ENCODE data around the gene DMKN. TPM values are rescaled to one million over a fixed set of nuclear protein-coding genes. Genes with fewer than 3 reads are reported as not detected.

Gene DMKN
- total and polyA plus RNA-seq, 2 donors (not counting 3 experiments of a cell fraction or from before 2014, with no cell fraction given): not detected

GRCh38 chr19:35502751-35503150 is 10.7 kb downstream of the DMKN start:
- no peak for TF ChIP-seq POLR2AphosphoS5 (IDR thresholded peaks at IDR 0.05; ENCODE audit: insufficient read depth, low read depth, low read length)
- TF ChIP-seq FOS (IDR thresholded peaks at IDR 0.05; ENCODE audit: borderline replicate concordance, insufficient read depth, low read length): no peak
- TF ChIP-seq CTCF (IDR thresholded peaks at IDR 0.05; ENCODE audit: extremely low read depth in 1 of 2, insufficient read depth in 1 of 2, low read depth in 1 of 2, low read length in 2 of 2): no peak
- TF ChIP-seq JUN (IDR thresholded peaks at IDR 0.05; ENCODE audit: borderline replicate concordance, insufficient read depth, insufficient read length, low read depth): no peak
- Histone ChIP-seq H2AFZ (ENCODE audit: low read depth, low read length) (no peak overlapping the region), H3K4me3 (replicated peaks in 1 of 3; ENCODE audit: insufficient read depth in 1 of 3, low read depth in 1 of 3, low read length in 3 of 3) (no peak overlapping the region), H3K4me1 (ENCODE audit: control insufficient read depth, extremely low read depth, insufficient read depth, low read length) (no peaks in the 10 kb centered on the region), H3K9me3 (replicated peaks; ENCODE audit: control insufficient read depth, insufficient read depth, low read length) (no peaks in the 10 kb centered on the region), H3K4me2 (ENCODE audit: insufficient read depth, low read length) (no peak overlapping the region), H3K9ac (replicated peaks; ENCODE audit: extremely low read depth, insufficient read depth, low read length) (no peak overlapping the region), H4K20me1 (replicated peaks; ENCODE audit: control insufficient read depth, extremely low read depth, insufficient read depth, low read length) (no peaks in the 10 kb centered on the region), H3K36me3 (ENCODE audit: control insufficient read depth in 2 of 2, extremely low read depth in 1 of 2, insufficient read depth in 2 of 2, low read length in 2 of 2) (no peaks in the 10 kb centered on the region), H3K27me3 (ENCODE audit: control insufficient read depth in 2 of 2, insufficient read depth in 2 of 2, low read length in 2 of 2) (peaks cover under 1 to 1% of the 10 kb centered on the region in 2 experiments), H3K9me1 (replicated peaks; ENCODE audit: control insufficient read depth, extremely low read depth, insufficient read depth, low read length) (no peaks in the 10 kb centered on the region), H3K79me2 (ENCODE audit: control insufficient read depth, insufficient read depth, low read length) (no peaks in the 10 kb centered on the region), H3K27ac (ENCODE audit: insufficient read depth, low read depth, low read length) (no peak overlapping the region)
- intact Hi-C loops (cut with micrococcal nuclease) (no loop called here), dilution Hi-C loops (cut with MboI; ENCODE audit: extremely low pct_ligation_motif_present, low sequenced_read_pairs) (no loop called here)
- no peak for DNase-seq (ENCODE audit: low read depth, low spot score)
- POLR2A ChIA-PET: no interaction called here
- no peak for FAIRE-seq
- CTCF ChIA-PET: interaction anchor here (0.7 to 4.7 kb wide), 2 partner anchors 8 to 103 kb away, joined by 3 to 29 read pairs; no protein-coding TSS in a partner anchor
- no TSS peak for BruUV-seq (replicated peaks)

- H3K9ac ChIP-seq (replicated peaks; ENCODE audit: extremely low read depth, insufficient read depth, low read length): no peak overlapping the region
- no peaks in the 10 kb centered on the region for H3K9me3 ChIP-seq (replicated peaks; ENCODE audit: control insufficient read depth, insufficient read depth, low read length)
- dilution Hi-C loops (cut with MboI; ENCODE audit: extremely low pct_ligation_motif_present, low sequenced_read_pairs): no loop called here
- intact Hi-C loops (cut with micrococcal nuclease): no loop called here
- TF ChIP-seq POLR2A (IDR thresholded peaks at IDR 0.05; ENCODE audit: low read depth, low read length) (no peak), MAX (IDR thresholded peaks at IDR 0.05; ENCODE audit: insufficient read depth, insufficient read length) (no peak), MYC (IDR thresholded peaks at IDR 0.05; ENCODE audit: low read depth, low read length) (no peak)
- no TSS peak for BruUV-seq (replicated peaks)
- no peaks in the 10 kb centered on the region for H3K79me2 ChIP-seq (ENCODE audit: control insufficient read depth, insufficient read depth, low read length)
- H3K4me2 ChIP-seq (ENCODE audit: insufficient read depth, low read length): no peak overlapping the region
- DNase-seq (ENCODE audit: low read depth, low spot score) (no peak), FAIRE-seq (no peak)
- ChIA-PET CTCF (interaction anchor here (1.2 kb wide), 1 partner anchor 9 kb away, joined by 4 read pairs; no protein-coding TSS in a partner anchor), POLR2A (no interaction called here)
- H3K4me3 ChIP-seq (replicated peaks in 1 of 3; ENCODE audit: insufficient read depth in 1 of 3, low read depth in 1 of 3, low read length in 3 of 3): no peak overlapping the region
- H4K20me1 ChIP-seq (replicated peaks; ENCODE audit: control insufficient read depth, extremely low read depth, insufficient read depth, low read length): no peaks in the 10 kb centered on the region
- no peaks in the 10 kb centered on the region for H3K36me3 ChIP-seq (ENCODE audit: control insufficient read depth in 2 of 2, extremely low read depth in 1 of 2, insufficient read depth in 2 of 2, low read length in 2 of 2)
- no peaks in the 10 kb centered on the region for H3K4me1 ChIP-seq (ENCODE audit: control insufficient read depth, extremely low read depth, insufficient read depth, low read length)
- no peak overlapping the region for H2AFZ ChIP-seq (ENCODE audit: low read depth, low read length)
- H3K27me3 ChIP-seq (ENCODE audit: control insufficient read depth in 2 of 2, insufficient read depth in 2 of 2, low read length in 2 of 2): no peaks in the 10 kb centered on the region
- H3K27ac ChIP-seq (ENCODE audit: insufficient read depth, low read depth, low read length): no peak overlapping the region
- H3K9me1 ChIP-seq (replicated peaks; ENCODE audit: control insufficient read depth, extremely low read depth, insufficient read depth, low read length): no peaks in the 10 kb centered on the region
Observed at GRCh38 chr19:35501684-35502083, 11.8 kb downstream of the DMKN start.

All from endothelial cell of umbilical vein (primary cell).